Suprapubic skin (tissue), 4 donors: ENCODE measurements around the gene LYZL2. TPM values are rescaled to one million over a fixed set of nuclear protein-coding genes. Genes with fewer than 3 reads are reported as not detected.

ENCODE experiments used
- DNase-seq, 2 donors: peaks; one replicate each; pipeline ENCODE4 v3.0.0-alpha.2; 2019; ENCODE audit warnings: low spot score in 2 of 2
- H3K27ac ChIP-seq: fragments of 200-600 bp; sonication (generic); one replicate; pipeline ENCODE4 v1.5.1; 2019
- H3K27me3 ChIP-seq: fragments of 200-600 bp; sonication (generic); one replicate; pipeline ENCODE4 v1.5.1; 2019
- H3K36me3 ChIP-seq: fragments of 200-600 bp; sonication (generic); one replicate; pipeline ENCODE4 v1.5.1; 2019
- H3K4me1 ChIP-seq: fragments of 200-600 bp; sonication (generic); one replicate; pipeline ENCODE4 v1.5.1; 2019
- H3K4me3 ChIP-seq: fragments of 200-600 bp; sonication (generic); one replicate; pipeline ENCODE4 v1.5.1; 2019; ENCODE audit warnings: mild to moderate bottlenecking
- H3K9me3 ChIP-seq: fragments of 200-600 bp; sonication (generic); one replicate; pipeline ENCODE4 v1.5.1; 2019
- EP300 ChIP-seq: sonication (generic); formaldehyde crosslinking; IDR thresholded peaks from one replicate; pipeline ENCODE4 v1.6.1; 2017; ENCODE audit warnings: antibody characterized with exemption
- POLR2A ChIP-seq, 2 donors: fragments of 450-650 bp; IDR thresholded peaks; one replicate each; pipeline ENCODE4 v1.6.1; 2017; ENCODE audit warnings: antibody characterized with exemption in 2 of 2, mild to moderate bottlenecking in 2 of 2, moderate library complexity in 2 of 2
- POLR2AphosphoS5 ChIP-seq, 3 donors: sonication (generic); formaldehyde crosslinking; IDR thresholded peaks; one replicate each; pipeline ENCODE4 v1.6.1; 2017; ENCODE audit warnings: antibody characterized with exemption in 3 of 3
- whole genome bisulfite sequencing: methylation state at CpG from one replicate; pipeline ENCODE4 v1.1.5; 2018; 5-methylcytosine and 5-hydroxymethylcytosine counted together
- total RNA-seq, 4 donors: library from RNA; depleted of rRNA; stranded (reverse); fragments of >200 nt; gene quantifications; one replicate each; pipeline ENCODE4 v1.1.0, GENCODE V29; 2016
- TF ChIP-seq, protein P1 (sequence below), 2 donors: fragments of 200-600 bp in 1 of 2; fragments of 450-650 bp in 1 of 2; sonication (generic) in 1 of 2; IDR thresholded peaks; one replicate each; pipeline ENCODE4 v1.5.1; 2016 to 2019; ENCODE audit warnings: antibody characterized with exemption in 2 of 2, mild to moderate bottlenecking in 1 of 2, moderate library complexity in 1 of 2

The LYZL2 gene
- total RNA-seq, 4 donors from 2014 or later: not detected

- Histone ChIP-seq H3K36me3 (no peaks in the 10 kb centered on the region), H3K9me3 (no peaks in the 10 kb centered on the region), H3K4me1 (no peaks in the 10 kb centered on the region), H3K4me3 (no peak overlapping the region), H3K27me3 (no peaks in the 10 kb centered on the region), H3K27ac (no peak overlapping the region)
- TF ChIP-seq EP300 (no peak), POLR2AphosphoS5 (IDR thresholded peaks at IDR 0.05) (no peak), POLR2A (IDR thresholded peaks at IDR 0.05) (no peak)
- TF ChIP-seq, protein P1, sequence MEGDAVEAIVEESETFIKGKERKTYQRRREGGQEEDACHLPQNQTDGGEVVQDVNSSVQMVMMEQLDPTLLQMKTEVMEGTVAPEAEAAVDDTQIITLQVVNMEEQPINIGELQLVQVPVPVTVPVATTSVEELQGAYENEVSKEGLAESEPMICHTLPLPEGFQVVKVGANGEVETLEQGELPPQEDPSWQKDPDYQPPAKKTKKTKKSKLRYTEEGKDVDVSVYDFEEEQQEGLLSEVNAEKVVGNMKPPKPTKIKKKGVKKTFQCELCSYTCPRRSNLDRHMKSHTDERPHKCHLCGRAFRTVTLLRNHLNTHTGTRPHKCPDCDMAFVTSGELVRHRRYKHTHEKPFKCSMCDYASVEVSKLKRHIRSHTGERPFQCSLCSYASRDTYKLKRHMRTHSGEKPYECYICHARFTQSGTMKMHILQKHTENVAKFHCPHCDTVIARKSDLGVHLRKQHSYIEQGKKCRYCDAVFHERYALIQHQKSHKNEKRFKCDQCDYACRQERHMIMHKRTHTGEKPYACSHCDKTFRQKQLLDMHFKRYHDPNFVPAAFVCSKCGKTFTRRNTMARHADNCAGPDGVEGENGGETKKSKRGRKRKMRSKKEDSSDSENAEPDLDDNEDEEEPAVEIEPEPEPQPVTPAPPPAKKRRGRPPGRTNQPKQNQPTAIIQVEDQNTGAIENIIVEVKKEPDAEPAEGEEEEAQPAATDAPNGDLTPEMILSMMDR (IDR thresholded peaks at IDR 0.05): no peak
- no peak for DNase-seq
- WGBS: 50% methylated on average over 2 of the region's 2 CpGs
Observed at GRCh38 chr10:30565449-30565848, 64.1 kb downstream of the LYZL2 start.

GRCh38 chr10:30562787-30563186 is 66.8 kb downstream of the LYZL2 start:
- no peaks in the 10 kb centered on the region for H3K27me3 ChIP-seq
- 76% methylated on average over 5 of the region's 5 CpGs for WGBS
- H3K4me1 ChIP-seq: no peaks in the 10 kb centered on the region
- H3K27ac ChIP-seq: no peak overlapping the region
- DNase-seq: no peak
- no peak overlapping the region for H3K4me3 ChIP-seq
- TF ChIP-seq POLR2AphosphoS5 (IDR thresholded peaks at IDR 0.05): no peak
- TF ChIP-seq EP300: no peak
- no peak for TF ChIP-seq POLR2A (IDR thresholded peaks at IDR 0.05)
- TF ChIP-seq, protein P1 (IDR thresholded peaks at IDR 0.05): no peak
- no peaks in the 10 kb centered on the region for H3K36me3 ChIP-seq
- H3K9me3 ChIP-seq: no peaks in the 10 kb centered on the region

Other genes starting within 250 kb of the LYZL2 start
- 10 to 100 TPM; 21.9 to 56.4 (median 54.2) TPM for gene MAP3K8, start 195.6 kb downstream of the LYZL2 start, total RNA-seq